ENCODE measurements around the gene TUBB1.

The TUBB1 gene

DNA sequence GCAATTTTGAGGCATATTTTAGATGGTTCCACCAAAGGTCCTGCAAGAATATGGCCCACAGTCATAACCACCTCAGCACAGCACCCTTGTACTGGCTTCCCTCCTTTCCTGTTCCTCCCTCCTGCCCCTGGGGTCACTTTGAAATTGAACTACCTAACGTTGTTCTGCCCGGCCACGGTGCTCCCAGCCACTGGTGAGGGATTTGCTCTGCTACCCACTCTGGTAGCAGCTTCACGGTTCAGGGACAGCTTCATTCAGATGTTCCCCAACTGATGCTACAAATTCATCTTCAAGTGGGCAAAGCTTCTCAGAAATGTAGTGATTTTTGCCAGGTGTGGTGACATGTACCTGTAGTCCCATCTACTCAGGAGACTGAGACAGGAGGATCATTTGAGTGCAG is 46.0 kb upstream of the TUBB1 start:
- H2AFZ ChIP-seq (ENCODE audit: low read depth, low read length): no peak overlapping the region

DNA sequence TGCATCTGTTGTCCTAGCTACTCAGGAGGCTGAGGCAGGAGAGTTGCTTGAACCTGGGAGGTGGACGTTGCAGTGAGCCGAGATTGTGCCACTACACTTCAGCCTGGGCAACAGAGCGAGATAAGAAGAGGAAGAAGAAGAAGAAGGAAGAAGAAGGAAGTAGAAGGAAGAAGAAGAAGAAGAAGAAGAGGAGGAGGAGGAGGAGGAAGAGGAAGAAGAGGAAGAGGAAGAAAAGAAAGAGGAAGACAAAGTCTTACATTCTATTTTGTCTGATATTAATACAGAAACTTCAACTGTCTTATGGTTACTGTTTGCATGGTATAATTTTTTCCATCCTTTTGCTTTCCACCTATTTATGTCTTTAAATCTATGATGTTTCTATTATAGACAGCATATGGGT is 45.4 kb upstream of the TUBB1 start:
- Histone ChIP-seq H3K4me1 (ENCODE audit: insufficient read depth, low read length) (no peaks in the 10 kb centered on the region), H3K79me2 (ENCODE audit: insufficient read depth, low read length) (no peaks in the 10 kb centered on the region), H3K9ac (ENCODE audit: low read depth, low read length) (no peak overlapping the region), H3K9me3 (ENCODE audit: insufficient read depth, low read length, severe bottlenecking) (peaks cover 8% of the 10 kb centered on the region), H3K27me3 (ENCODE audit: insufficient read depth, low read length, poor library complexity) (peaks cover 8% of the 10 kb centered on the region), H2AFZ (ENCODE audit: low read depth, low read length) (no peak overlapping the region), H3K36me3 (ENCODE audit: insufficient read depth, low read length) (no peaks in the 10 kb centered on the region), H3K27ac (ENCODE audit: low read length) (no peak overlapping the region), H3K4me2 (ENCODE audit: insufficient read depth, low read length) (no peak overlapping the region), H3K4me3 (ENCODE audit: low read depth in 1 of 2, low read length in 2 of 2) (no peak overlapping the region), H4K20me1 (ENCODE audit: insufficient read depth, low read length) (no peaks in the 10 kb centered on the region)
- ATAC-seq (ENCODE audit: insufficient read depth, low read depth) (no peak), DNase-seq (no peak)
- TF ChIP-seq EZH2 (IDR thresholded peaks at IDR 0.05; ENCODE audit: borderline replicate concordance, low read depth, low read length, severe bottlenecking): no peak
- TF ChIP-seq, protein P1, sequence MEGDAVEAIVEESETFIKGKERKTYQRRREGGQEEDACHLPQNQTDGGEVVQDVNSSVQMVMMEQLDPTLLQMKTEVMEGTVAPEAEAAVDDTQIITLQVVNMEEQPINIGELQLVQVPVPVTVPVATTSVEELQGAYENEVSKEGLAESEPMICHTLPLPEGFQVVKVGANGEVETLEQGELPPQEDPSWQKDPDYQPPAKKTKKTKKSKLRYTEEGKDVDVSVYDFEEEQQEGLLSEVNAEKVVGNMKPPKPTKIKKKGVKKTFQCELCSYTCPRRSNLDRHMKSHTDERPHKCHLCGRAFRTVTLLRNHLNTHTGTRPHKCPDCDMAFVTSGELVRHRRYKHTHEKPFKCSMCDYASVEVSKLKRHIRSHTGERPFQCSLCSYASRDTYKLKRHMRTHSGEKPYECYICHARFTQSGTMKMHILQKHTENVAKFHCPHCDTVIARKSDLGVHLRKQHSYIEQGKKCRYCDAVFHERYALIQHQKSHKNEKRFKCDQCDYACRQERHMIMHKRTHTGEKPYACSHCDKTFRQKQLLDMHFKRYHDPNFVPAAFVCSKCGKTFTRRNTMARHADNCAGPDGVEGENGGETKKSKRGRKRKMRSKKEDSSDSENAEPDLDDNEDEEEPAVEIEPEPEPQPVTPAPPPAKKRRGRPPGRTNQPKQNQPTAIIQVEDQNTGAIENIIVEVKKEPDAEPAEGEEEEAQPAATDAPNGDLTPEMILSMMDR (IDR thresholded peaks at IDR 0.05; ENCODE audit: borderline replicate concordance, extremely low read depth, low read length, poor library complexity, severe bottlenecking): no peak

More for the DNA sequence above, 46.0 kb upstream of the TUBB1 start:
- no peak for ATAC-seq (ENCODE audit: insufficient read depth, low read depth)
- DNase-seq: no peak
- no peaks in the 10 kb centered on the region for H3K79me2 ChIP-seq (ENCODE audit: insufficient read depth, low read length)
- H4K20me1 ChIP-seq (ENCODE audit: insufficient read depth, low read length): no peaks in the 10 kb centered on the region
- H3K4me2 ChIP-seq (ENCODE audit: insufficient read depth, low read length): no peak overlapping the region
- H3K36me3 ChIP-seq (ENCODE audit: insufficient read depth, low read length): no peaks in the 10 kb centered on the region
- peaks cover 8% of the 10 kb centered on the region for H3K9me3 ChIP-seq (ENCODE audit: insufficient read depth, low read length, severe bottlenecking)
- H3K4me1 ChIP-seq (ENCODE audit: insufficient read depth, low read length): no peaks in the 10 kb centered on the region
- no peak overlapping the region for H3K4me3 ChIP-seq (ENCODE audit: low read depth in 1 of 2, low read length in 2 of 2)
- TF ChIP-seq, protein P1 (IDR thresholded peaks at IDR 0.05; ENCODE audit: borderline replicate concordance, extremely low read depth, low read length, poor library complexity, severe bottlenecking): no peak
- TF ChIP-seq EZH2 (IDR thresholded peaks at IDR 0.05; ENCODE audit: borderline replicate concordance, low read depth, low read length, severe bottlenecking): no peak
- H3K9ac ChIP-seq (ENCODE audit: low read depth, low read length): no peak overlapping the region
- no peak overlapping the region for H3K27ac ChIP-seq (ENCODE audit: low read length)
- peaks cover 10% of the 10 kb centered on the region for H3K27me3 ChIP-seq (ENCODE audit: insufficient read depth, low read length, poor library complexity)

DNA sequence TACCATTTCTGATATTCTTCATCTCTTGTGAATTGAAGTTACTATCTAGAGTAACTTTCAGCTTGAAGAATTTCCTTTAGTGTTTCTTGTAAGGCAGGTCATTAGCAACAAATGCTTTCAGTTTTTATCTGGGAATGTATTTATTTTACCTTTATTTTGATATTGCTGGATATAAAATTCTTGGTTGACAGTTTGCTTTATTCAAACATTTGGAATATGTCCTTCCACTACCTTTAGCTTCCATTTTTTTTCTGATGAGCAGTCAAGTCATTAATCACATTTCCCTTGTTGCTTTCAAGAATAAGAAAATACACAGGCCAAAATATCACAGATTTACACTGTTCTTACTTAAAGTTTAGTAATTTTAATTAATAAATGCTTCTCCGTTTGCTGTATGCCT is 43.9 kb upstream of the TUBB1 start:
- Histone ChIP-seq H3K4me1 (ENCODE audit: insufficient read depth, low read length) (peaks cover 4% of the 10 kb centered on the region), H3K27me3 (ENCODE audit: insufficient read depth, low read length, poor library complexity) (peaks cover 8% of the 10 kb centered on the region), H3K79me2 (ENCODE audit: insufficient read depth, low read length) (no peaks in the 10 kb centered on the region), H4K20me1 (ENCODE audit: insufficient read depth, low read length) (no peaks in the 10 kb centered on the region), H3K4me3 (ENCODE audit: low read depth in 1 of 2, low read length in 2 of 2) (no peak overlapping the region), H3K9ac (ENCODE audit: low read depth, low read length) (no peak overlapping the region), H2AFZ (ENCODE audit: low read depth, low read length) (no peak overlapping the region), H3K9me3 (ENCODE audit: insufficient read depth, low read length, severe bottlenecking) (peaks cover 8% of the 10 kb centered on the region), H3K36me3 (ENCODE audit: insufficient read depth, low read length) (no peaks in the 10 kb centered on the region), H3K4me2 (ENCODE audit: insufficient read depth, low read length) (no peak overlapping the region), H3K27ac (ENCODE audit: low read length) (no peak overlapping the region)
- no peak for TF ChIP-seq EZH2 (IDR thresholded peaks at IDR 0.05; ENCODE audit: borderline replicate concordance, low read depth, low read length, severe bottlenecking)
- TF ChIP-seq, protein P1 (IDR thresholded peaks at IDR 0.05; ENCODE audit: borderline replicate concordance, extremely low read depth, low read length, poor library complexity, severe bottlenecking): no peak
- no peak for DNase-seq
- no peak for ATAC-seq (ENCODE audit: insufficient read depth, low read depth)

All from DND-41 (cell line).